ENCODE data around the gene RANBP9. TPM values are rescaled to one million over a fixed set of nuclear protein-coding genes. Genes with fewer than 3 reads are reported as not detected.

Gene RANBP9
- total RNA-seq, 1 experiment from 2014 or later = 73.8 TPM

- Histone ChIP-seq H4K20me1 (ENCODE audit: insufficient read depth) (peaks cover 13% of the 10 kb centered on the region), H3F3A (ENCODE audit: insufficient read depth, low read depth) (peaks cover 42% of the 10 kb centered on the region), H3K79me2 (ENCODE audit: low read depth) (peaks cover 99% of the 10 kb centered on the region), H3K27ac (no peak overlapping the region), H3K36me3 (ENCODE audit: low read depth) (peaks cover 34% of the 10 kb centered on the region), H3K27me3 (ENCODE audit: insufficient read depth, low read depth) (no peaks in the 10 kb centered on the region), H3K4me2 (no peak overlapping the region), H3K9me3 (ENCODE audit: insufficient read depth, low read depth) (peaks cover 12% of the 10 kb centered on the region), H3K9me2 (ENCODE audit: insufficient read depth) (0 out of 2 replicates have a peak, but pooled peaks cover 3% of the 10 kb centered on the region), H3K4me3 (no peak overlapping the region), H2AFZ (no peak overlapping the region), H3K4me1 (replicated peaks; ENCODE audit: insufficient read depth) (no peaks in the 10 kb centered on the region)
- ChIA-PET CTCF (no interaction called here), POLR2A (ENCODE audit: unreplicated experiment) (interaction anchor here (0.7 kb wide), 1 partner anchor 22 kb away, joined by 3 read pairs; no protein-coding TSS in a partner anchor)
- intact Hi-C loops (cut with micrococcal nuclease; ENCODE audit: unreplicated experiment) = no loop called here
- DNase-seq = no peak
- no peak for TF ChIP-seq CTCF (conservative IDR thresholded peaks at IDR 0.05)
- no TSS peak for BruUV-seq (replicated peaks)
These were observed 35.0 kb downstream of the RANBP9 start for GRCh38 chr6:13676551-13677156.

GRCh38 chr6:13674533-13675190, 37.0 kb downstream of the RANBP9 start:
- Histone ChIP-seq H3F3A (ENCODE audit: insufficient read depth, low read depth) (peaks cover 42% of the 10 kb centered on the region), H3K36me3 (ENCODE audit: low read depth) (peaks cover 19% of the 10 kb centered on the region), H3K4me2 (no peak overlapping the region), H3K4me3 (no peak overlapping the region), H3K27me3 (ENCODE audit: insufficient read depth, low read depth) (no peaks in the 10 kb centered on the region), H3K9me3 (ENCODE audit: insufficient read depth, low read depth) (peaks cover 12% of the 10 kb centered on the region), H3K9me2 (ENCODE audit: insufficient read depth) (0 out of 2 replicates have a peak, but pooled peaks cover 3% of the 10 kb centered on the region), H3K27ac (no peak overlapping the region), H4K20me1 (ENCODE audit: insufficient read depth) (peaks cover 10% of the 10 kb centered on the region), H2AFZ (no peak overlapping the region), H3K4me1 (replicated peaks; ENCODE audit: insufficient read depth) (no peaks in the 10 kb centered on the region; the same call in 1 of the 2 replicates), H3K79me2 (ENCODE audit: low read depth) (peaks cover 99% of the 10 kb centered on the region)
- TF ChIP-seq EZH2 (IDR thresholded peaks at IDR 0.05; ENCODE audit: low read depth) = no peak
- intact Hi-C loops (cut with micrococcal nuclease; ENCODE audit: unreplicated experiment) = no loop called here
- BruUV-seq (replicated peaks) = no TSS peak
- CTCF ChIA-PET = no interaction called here
- DNase-seq = no peak
- POLR2A ChIA-PET (ENCODE audit: unreplicated experiment) = interaction anchor here (0.6 kb wide), 1 partner anchor 392 kb away, joined by 3 read pairs; no protein-coding TSS in a partner anchor

GRCh38 chr6:13673825-13674444, 37.7 kb downstream of the RANBP9 start:
- Histone ChIP-seq H2AFZ (no peak overlapping the region), H3F3A (ENCODE audit: insufficient read depth, low read depth) (peaks cover 39% of the 10 kb centered on the region), H4K20me1 (ENCODE audit: insufficient read depth) (peaks cover 10% of the 10 kb centered on the region), H3K9me2 (ENCODE audit: insufficient read depth) (0 out of 2 replicates have a peak, but pooled peaks cover 3% of the 10 kb centered on the region), H3K27ac (no peak overlapping the region), H3K27me3 (ENCODE audit: insufficient read depth, low read depth) (no peaks in the 10 kb centered on the region), H3K79me2 (ENCODE audit: low read depth) (peaks cover 99% of the 10 kb centered on the region), H3K4me2 (no peak overlapping the region), H3K4me1 (replicated peaks; ENCODE audit: insufficient read depth) (peaks cover 5% of the 10 kb centered on the region), H3K4me3 (no peak overlapping the region), H3K36me3 (ENCODE audit: low read depth) (peaks cover 17% of the 10 kb centered on the region), H3K9me3 (ENCODE audit: insufficient read depth, low read depth) (peaks cover 16% of the 10 kb centered on the region)
- ChIA-PET POLR2A (ENCODE audit: unreplicated experiment) (interaction anchor here (0.5 kb wide), 1 partner anchor 50 kb away, joined by 3 read pairs; no protein-coding TSS in a partner anchor), CTCF (no interaction called here)
- intact Hi-C loops (cut with micrococcal nuclease; ENCODE audit: unreplicated experiment) = no loop called here
- no TSS peak for BruUV-seq (replicated peaks)
- DNase-seq = no peak
- no peak for TF ChIP-seq EZH2 (IDR thresholded peaks at IDR 0.05; ENCODE audit: low read depth)

- Histone ChIP-seq H3K4me2 (no peak overlapping the region), H3K36me3 (ENCODE audit: low read depth) (peaks cover 18% of the 10 kb centered on the region), H3K4me1 (replicated peaks; ENCODE audit: insufficient read depth) (peaks cover 11% of the 10 kb centered on the region), H3K27me3 (ENCODE audit: insufficient read depth, low read depth) (no peaks in the 10 kb centered on the region), H2AFZ (no peak overlapping the region), H3F3A (ENCODE audit: insufficient read depth, low read depth) (peaks cover 45% of the 10 kb centered on the region), H4K20me1 (ENCODE audit: insufficient read depth) (peaks cover 10% of the 10 kb centered on the region), H3K79me2 (ENCODE audit: low read depth) (peaks cover 99% of the 10 kb centered on the region), H3K4me3 (no peak overlapping the region), H3K27ac (no peak overlapping the region), H3K9me2 (ENCODE audit: insufficient read depth) (0 out of 2 replicates have a peak, but pooled peaks cover 3% of the 10 kb centered on the region), H3K9me3 (ENCODE audit: insufficient read depth, low read depth) (peaks cover 16% of the 10 kb centered on the region)
- POLR2A ChIA-PET (ENCODE audit: unreplicated experiment) = no interaction called here
- TF ChIP-seq CTCF (conservative IDR thresholded peaks at IDR 0.05) (no peak), EZH2 (IDR thresholded peaks at IDR 0.05; ENCODE audit: low read depth) (no peak)
- BruUV-seq (replicated peaks) = no TSS peak
- CTCF ChIA-PET = no interaction called here
- no peak for DNase-seq
- intact Hi-C loops (cut with micrococcal nuclease; ENCODE audit: unreplicated experiment) = no loop called here
These were observed 38.3 kb downstream of the RANBP9 start for GRCh38 chr6:13673368-13673767.
